K562 (cell line): ENCODE results near the gene ZC3H18. TPM values are rescaled to one million over a fixed set of nuclear protein-coding genes. Genes with fewer than 3 reads are reported as not detected.

Source experiments
- ATAC-seq: fragments of 200-7000 bp; cut with Tn5 transposase; 3 replicates; pipeline ENCODE4 v1.9.1; 2020; ENCODE audit warnings: moderate library complexity
- BruUV-seq: library from RNA; stranded (reverse); fragments of 400-500 nt; replicated peaks from 2 replicates; lab custom pipeline; 2021; lab: Mats Ljungman, UMichigan
- CTCF ChIA-PET: fragments of 300-600 bp; formaldehyde crosslinking; extraction: SDS; loops from one replicate; lab custom pipeline; 2021; ENCODE audit warnings: low intra/inter-chr PET ratio; lab: Yijun Ruan, JAX
- POLR2A ChIA-PET: fragments of 300-600, 350-650 bp; sonication (Branson Sonifier 250); formaldehyde crosslinking; extraction: SDS; loops from one replicate; lab custom pipeline; 2021; ENCODE audit warnings: antibody characterized with exemption, inconsistent platforms; lab: Yijun Ruan, JAX
- DNase-seq, 4 experiments: peaks; one replicate each; pipeline versions ENCODE4 v3.0.0 to v3.0.0-alpha.2; 2011 to 2018; ENCODE audit warnings: low spot score in 3 of 4, mixed read lengths in 3 of 4; ENCODE audit errors: extremely low read depth in 1 of 4
- FAIRE-seq: peaks from 2 replicates; lab custom pipeline; 2011; peaks lifted over from hg19 to GRCh38; lab: Jason Lieb, UNC
- H2AFZ ChIP-seq: 2 replicates; pipeline ENCODE4 v1.6.0; 2011; ENCODE audit warnings: low read depth, low read length, control low read depth, inconsistent platforms
- H3K27ac ChIP-seq: fragments of 200-600 bp; 3 replicates; pipeline ENCODE4 v1.8.0; 2011; ENCODE audit warnings: low read depth, mild to moderate bottlenecking, control low read depth, inconsistent platforms, low read length, moderate library complexity, mixed read lengths; ENCODE audit errors: extremely low read depth
- H3K27me3 ChIP-seq, 2 experiments: fragments of 300-600 bp in 1 of 2; 2 replicates in 1 of 2; 3 replicates in 1 of 2; pipeline versions ENCODE4 v1.6.0 to v1.8.0; 2011; ENCODE audit warnings: inconsistent platforms in 2 of 2, low read length in 2 of 2, mild to moderate bottlenecking in 1 of 2, mixed read lengths in 1 of 2, moderate library complexity in 1 of 2; ENCODE audit not compliant: control insufficient read depth in 2 of 2, insufficient read depth in 2 of 2
- H3K36me3 ChIP-seq: fragments of 300-600 bp; 3 replicates; pipeline ENCODE4 v1.8.0; 2011; ENCODE audit warnings: mild to moderate bottlenecking, low read length, inconsistent platforms; ENCODE audit not compliant: control insufficient read depth, insufficient read depth
- H3K4me1 ChIP-seq, 2 experiments: fragments of 200-600 bp in 1 of 2; replicated peaks in 1 of 2; 2 replicates in 1 of 2; 3 replicates in 1 of 2; pipeline versions ENCODE4 v1.5.1 to v1.8.0; 2011; ENCODE audit warnings: inconsistent platforms in 2 of 2, low read length in 2 of 2, mild to moderate bottlenecking in 1 of 2, mixed read lengths in 1 of 2, moderate library complexity in 1 of 2; ENCODE audit not compliant: control insufficient read depth in 2 of 2, insufficient read depth in 2 of 2
- H3K4me2 ChIP-seq: 2 replicates; pipeline ENCODE4 v1.6.1; 2011; ENCODE audit warnings: low read length, control low read depth, inconsistent platforms, mixed read lengths; ENCODE audit not compliant: insufficient read depth
- H3K4me3 ChIP-seq: fragments of 200-600 bp; sonication (generic), shearing (Covaris generic); 2 replicates; pipeline ENCODE4 v1.5.1; 2016; ENCODE audit warnings: control low read depth, inconsistent platforms
- H3K79me2 ChIP-seq: fragments of 200-600 bp; 3 replicates; pipeline ENCODE4 v1.8.0; 2011; ENCODE audit warnings: low read length, inconsistent platforms; ENCODE audit not compliant: control insufficient read depth, insufficient read depth
- H3K9ac ChIP-seq, 2 experiments: 2 replicates each; pipeline versions ENCODE4 v1.6.0 to v1.6.1; 2011; ENCODE audit warnings: low read depth in 2 of 2, low read length in 2 of 2, control low read depth in 1 of 2, inconsistent platforms in 1 of 2, mild to moderate bottlenecking in 1 of 2, mixed read lengths in 1 of 2; ENCODE audit not compliant: insufficient read depth in 1 of 2
- H3K9me1 ChIP-seq: one replicate; pipeline ENCODE4 v1.6.0; 2011; ENCODE audit warnings: inconsistent platforms, mild to moderate bottlenecking, low read length, moderate library complexity; ENCODE audit not compliant: control insufficient read depth, insufficient read depth
- H3K9me3 ChIP-seq: replicated peaks from 2 replicates; pipeline ENCODE4 v1.5.1; 2011; ENCODE audit warnings: low read depth, low read length, inconsistent platforms; ENCODE audit not compliant: control insufficient read depth, insufficient read depth
- H4K20me1 ChIP-seq: replicated peaks from 2 replicates; pipeline ENCODE4 v1.6.1; 2011; ENCODE audit warnings: low read length, inconsistent platforms, mixed read lengths; ENCODE audit not compliant: control insufficient read depth, insufficient read depth
- ERF ChIP-seq: fragments of 450-650 bp; formaldehyde crosslinking; IDR thresholded peaks from 2 replicates; pipeline ENCODE4 v1.4.0; 2020; ENCODE audit warnings: mild to moderate bottlenecking, mixed read lengths
- SETDB1 ChIP-seq: IDR thresholded peaks from one replicate; pipeline ENCODE4 v1.6.1; 2012; ENCODE audit warnings: low read length, control low read depth, inconsistent platforms
- SRSF3 ChIP-seq: fragments of 200-400 bp; formaldehyde crosslinking; IDR thresholded peaks from 2 replicates; pipeline ENCODE4 v1.6.1; 2016; ENCODE audit warnings: mild to moderate bottlenecking, low read length, moderate library complexity; ENCODE audit not compliant: insufficient read depth
- SUPT5H ChIP-seq: fragments of 450-650 bp; IDR thresholded peaks from 2 replicates; pipeline ENCODE4 v1.6.1; 2016
- ZNF282 ChIP-seq: sonication (generic); formaldehyde crosslinking; IDR thresholded peaks from 2 replicates; pipeline ENCODE4 v1.8.1; 2023; ENCODE audit warnings: missing genetic modification reagents
- WGBS: fragments of 100-300 bp; shearing (Covaris generic); methylation state at CpG from one replicate; pipeline ENCODE4 v1.1.6; 2016; ENCODE audit warnings: low coverage, mixed read lengths; ENCODE audit not compliant: insufficient coverage; ENCODE audit errors: missing lambda C conversion rate; 5-methylcytosine and 5-hydroxymethylcytosine counted together
- in situ Hi-C: fragments of 300-500 bp; cut with MboI; formaldehyde crosslinking; loops from 4 replicates; pipeline ENCODE4 v1.15.0; 2018; ENCODE audit warnings: inconsistent platforms, mixed read lengths
- intact Hi-C: fragments of 100-400 bp; cut with micrococcal nuclease; formaldehyde crosslinking; loops from 2 replicates; pipeline ENCODE4 v1.14.2; 2022
- polyA plus RNA-seq, 8 experiments: library from polyadenylated mRNA; depleted of rRNA in 4 of 8; stranded (reverse) in 5 of 8; unstranded in 3 of 8; fragments of >200 nt; fragmentation: Nextera tagmentation in 2 of 8; fragmentation: Illumina TruSeq in 1 of 8; extraction: Ambion mirVana in 2 of 8; extraction: Trizol in 1 of 8; gene quantifications; 2 replicates each; pipeline versions ENCODE4 v1.2.1 to v1.2.3, GENCODE V29; 2011 to 2014; ENCODE audit warnings: inconsistent platforms in 1 of 8, missing spikeins in 1 of 8
- total RNA-seq, 7 experiments: library from RNA; depleted of rRNA in 6 of 7; stranded (reverse); fragments of >200 nt in 6 of 7; fragmentation: Illumina TruSeq in 2 of 7; extraction: Trizol in 2 of 7; gene quantifications; 2 replicates each; pipeline versions ENCODE4 v1.2.1 to v1.2.3, GENCODE V29; 2011 to 2021; ENCODE audit warnings: low replicate concordance in 1 of 7
- TF ChIP-seq, protein P1 (sequence below): fragments of 250-450 bp; sonication (Bioruptor Pico); IDR thresholded peaks from 2 replicates; pipeline ENCODE4 v1.5.0; 2021
- TF ChIP-seq, protein P2 (sequence below), 2 experiments: IDR thresholded peaks; 2 replicates each; pipeline ENCODE4 v1.6.1; 2012; ENCODE audit warnings: improper control_type of control experiment in 2 of 2, low read depth in 2 of 2, low read length in 2 of 2, borderline replicate concordance in 1 of 2

Gene ZC3H18
- total and polyA plus RNA-seq, 9 of the 15 experiments (the other 6 are each of a cell fraction or from before 2014, with no cell fraction given): 1.7 to 88.7 (median 26.9) TPM

- WGBS: 47% methylated on average over 4 of the region's 4 CpGs
- no peak overlapping the region for H2AFZ ChIP-seq
- CTCF ChIA-PET: no interaction called here
- 0 out of 2 replicates have a peak, but pooled peaks cover under 1% of the 10 kb centered on the region for H4K20me1 ChIP-seq
- POLR2A ChIA-PET: interaction anchor here (0.6 to 1.3 kb wide), 5 partner anchors 10 to 1282 kb away, joined by 3 to 6 read pairs (median 4); no protein-coding TSS in a partner anchor
- peaks cover 18% of the 10 kb centered on the region; the same call in 2 of the 3 replicates for H3K36me3 ChIP-seq
- intact Hi-C loops: no loop called here
- H3K79me2 ChIP-seq: peaks cover 49% of the 10 kb centered on the region
- H3K27me3 ChIP-seq: no peaks in the 10 kb centered on the region
- no peaks in the 10 kb centered on the region for H3K9me3 ChIP-seq
- no peak overlapping the region for H3K4me3 ChIP-seq
- TF ChIP-seq, protein P1, sequence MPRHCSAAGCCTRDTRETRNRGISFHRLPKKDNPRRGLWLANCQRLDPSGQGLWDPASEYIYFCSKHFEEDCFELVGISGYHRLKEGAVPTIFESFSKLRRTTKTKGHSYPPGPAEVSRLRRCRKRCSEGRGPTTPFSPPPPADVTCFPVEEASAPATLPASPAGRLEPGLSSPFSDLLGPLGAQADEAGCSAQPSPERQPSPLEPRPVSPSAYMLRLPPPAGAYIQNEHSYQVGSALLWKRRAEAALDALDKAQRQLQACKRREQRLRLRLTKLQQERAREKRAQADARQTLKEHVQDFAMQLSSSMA (CRISPR knock-in tag): no peak
- TF ChIP-seq, protein P2, sequence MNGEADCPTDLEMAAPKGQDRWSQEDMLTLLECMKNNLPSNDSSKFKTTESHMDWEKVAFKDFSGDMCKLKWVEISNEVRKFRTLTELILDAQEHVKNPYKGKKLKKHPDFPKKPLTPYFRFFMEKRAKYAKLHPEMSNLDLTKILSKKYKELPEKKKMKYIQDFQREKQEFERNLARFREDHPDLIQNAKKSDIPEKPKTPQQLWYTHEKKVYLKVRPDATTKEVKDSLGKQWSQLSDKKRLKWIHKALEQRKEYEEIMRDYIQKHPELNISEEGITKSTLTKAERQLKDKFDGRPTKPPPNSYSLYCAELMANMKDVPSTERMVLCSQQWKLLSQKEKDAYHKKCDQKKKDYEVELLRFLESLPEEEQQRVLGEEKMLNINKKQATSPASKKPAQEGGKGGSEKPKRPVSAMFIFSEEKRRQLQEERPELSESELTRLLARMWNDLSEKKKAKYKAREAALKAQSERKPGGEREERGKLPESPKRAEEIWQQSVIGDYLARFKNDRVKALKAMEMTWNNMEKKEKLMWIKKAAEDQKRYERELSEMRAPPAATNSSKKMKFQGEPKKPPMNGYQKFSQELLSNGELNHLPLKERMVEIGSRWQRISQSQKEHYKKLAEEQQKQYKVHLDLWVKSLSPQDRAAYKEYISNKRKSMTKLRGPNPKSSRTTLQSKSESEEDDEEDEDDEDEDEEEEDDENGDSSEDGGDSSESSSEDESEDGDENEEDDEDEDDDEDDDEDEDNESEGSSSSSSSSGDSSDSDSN (IDR thresholded peaks at IDR 0.05; ENCODE audit: borderline replicate concordance in 1 of 2, low read depth in 2 of 2, low read length in 2 of 2): no peak
- TF ChIP-seq SRSF3 (no peak), ERF (no peak), ZNF282 (no peak), SUPT5H (no peak), SETDB1 (no peak)
- DNase-seq (no peak), FAIRE-seq (no peak), ATAC-seq (no peak)
- H3K9me1 ChIP-seq: no peaks in the 10 kb centered on the region
- H3K27ac ChIP-seq: no peak overlapping the region
- BruUV-seq: no TSS peak
- peak overlapping the region in 1 of 2 experiments; percentile 79; a peak in 1 of 4 replicates for H3K9ac ChIP-seq
- in situ Hi-C loops: no loop called here
- H3K4me1 ChIP-seq: peaks cover 11 to 53% of the 10 kb centered on the region in 2 experiments
- no peak overlapping the region for H3K4me2 ChIP-seq
These were observed 94.9 kb downstream of the ZC3H18 start for GRCh38 chr16:88665148-88665547.
